ENCODE measurements around the gene TGIF2.

DNA sequence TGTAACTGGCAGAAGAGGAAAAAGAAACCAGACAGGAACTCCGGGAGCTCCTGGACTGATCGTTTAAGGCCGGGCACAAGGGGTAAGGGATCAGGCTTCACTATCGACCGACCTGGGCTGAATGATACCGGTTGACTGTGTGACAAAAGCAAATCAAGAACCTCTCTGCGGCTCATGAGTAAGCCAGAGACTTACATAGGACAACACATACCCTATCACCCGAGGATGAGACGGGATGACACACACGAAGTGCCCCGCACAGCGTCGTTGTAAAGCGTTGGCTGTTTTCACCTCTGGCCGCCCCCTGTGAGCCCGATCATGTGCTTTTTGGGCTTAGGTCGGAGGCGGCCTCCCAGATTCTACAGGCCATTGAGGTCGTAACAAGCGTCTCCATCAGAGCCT is 695 bp upstream of the TGIF2 start:
- TF ChIP-seq, protein P1, sequence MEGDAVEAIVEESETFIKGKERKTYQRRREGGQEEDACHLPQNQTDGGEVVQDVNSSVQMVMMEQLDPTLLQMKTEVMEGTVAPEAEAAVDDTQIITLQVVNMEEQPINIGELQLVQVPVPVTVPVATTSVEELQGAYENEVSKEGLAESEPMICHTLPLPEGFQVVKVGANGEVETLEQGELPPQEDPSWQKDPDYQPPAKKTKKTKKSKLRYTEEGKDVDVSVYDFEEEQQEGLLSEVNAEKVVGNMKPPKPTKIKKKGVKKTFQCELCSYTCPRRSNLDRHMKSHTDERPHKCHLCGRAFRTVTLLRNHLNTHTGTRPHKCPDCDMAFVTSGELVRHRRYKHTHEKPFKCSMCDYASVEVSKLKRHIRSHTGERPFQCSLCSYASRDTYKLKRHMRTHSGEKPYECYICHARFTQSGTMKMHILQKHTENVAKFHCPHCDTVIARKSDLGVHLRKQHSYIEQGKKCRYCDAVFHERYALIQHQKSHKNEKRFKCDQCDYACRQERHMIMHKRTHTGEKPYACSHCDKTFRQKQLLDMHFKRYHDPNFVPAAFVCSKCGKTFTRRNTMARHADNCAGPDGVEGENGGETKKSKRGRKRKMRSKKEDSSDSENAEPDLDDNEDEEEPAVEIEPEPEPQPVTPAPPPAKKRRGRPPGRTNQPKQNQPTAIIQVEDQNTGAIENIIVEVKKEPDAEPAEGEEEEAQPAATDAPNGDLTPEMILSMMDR (IDR thresholded peaks at IDR 0.05) = no peak
- TF ChIP-seq POLR2A (IDR thresholded peaks at IDR 0.05) = no peak

Measured in adrenal gland (tissue), 5 donors.